Glomerular endothelial cell (primary cell): Measurements from ENCODE around the gene SCN11A. TPM values are rescaled to one million over a fixed set of nuclear protein-coding genes. Genes with fewer than 3 reads are reported as not detected.
"Not testable (repeated sequence)": the region's sequence is repeated elsewhere in the genome, so short reads cannot be mapped to it uniquely, and the experiment has no call there.

Source experiments
- DNase-seq: peaks from one replicate; pipeline ENCODE4 v3.0.0-alpha.2; 2011; ENCODE audit warnings: low read depth, low spot score; ENCODE audit errors: extremely low read depth
- total RNA-seq: library from RNA; depleted of rRNA; stranded (reverse); fragments of >200 nt; gene quantifications from 2 replicates; pipeline ENCODE4 v1.2.3, GENCODE V29; 2015

The SCN11A gene
- total RNA-seq, 1 donor from 2014 or later, result 0.23 TPM

GRCh38 chr3:39067286-39067685 is 15.5 kb upstream of the SCN11A start:
- DNase-seq, result no peak

GRCh38 chr3:39065197-39065596 is 13.5 kb upstream of the SCN11A start:
- DNase-seq, result no peak

GRCh38 chr3:39064646-39065045 is 12.9 kb upstream of the SCN11A start:
- DNase-seq, result no peak

GRCh38 chr3:39063143-39063542 is 11.4 kb upstream of the SCN11A start:
- DNase-seq, result no peak

- no peak for DNase-seq
Observed at GRCh38 chr3:39062180-39062579, 10.4 kb upstream of the SCN11A start.

GRCh38 chr3:39061228-39061627 is 9.5 kb upstream of the SCN11A start:
- DNase-seq, result not testable (repeated sequence)

- DNase-seq, result no peak
Observed at GRCh38 chr3:39056151-39056550, 4.4 kb upstream of the SCN11A start.

GRCh38 chr3:39053696-39054095 is 2.0 kb upstream of the SCN11A start:
- DNase-seq, result no peak

GRCh38 chr3:39052583-39052982 is 839 bp upstream of the SCN11A start:
- DNase-seq, result no peak

GRCh38 chr3:39050029-39050428 is 1.7 kb downstream of the SCN11A start:
- DNase-seq, result no peak

- DNase-seq, result no peak
Observed at GRCh38 chr3:39038165-39038564, 13.6 kb downstream of the SCN11A start.

- DNase-seq, result no peak
Observed at GRCh38 chr3:39029556-39029955, 22.2 kb downstream of the SCN11A start.

GRCh38 chr3:39028546-39028945 is 23.2 kb downstream of the SCN11A start:
- no peak for DNase-seq

GRCh38 chr3:39025222-39025970 is 26.3 kb downstream of the SCN11A start:
- DNase-seq, result no peak

GRCh38 chr3:39024497-39024896 is 27.2 kb downstream of the SCN11A start:
- DNase-seq, result no peak

- no peak for DNase-seq
Observed at GRCh38 chr3:39022286-39022630, 29.5 kb downstream of the SCN11A start.

- no peak for DNase-seq
Observed at GRCh38 chr3:39021465-39022285, 30.1 kb downstream of the SCN11A start.

GRCh38 chr3:39021029-39021428 is 30.7 kb downstream of the SCN11A start:
- no peak for DNase-seq

- no peak for DNase-seq
Observed at GRCh38 chr3:39019299-39019698, 32.4 kb downstream of the SCN11A start.

GRCh38 chr3:39015418-39015817 is 36.3 kb downstream of the SCN11A start:
- no peak for DNase-seq

- DNase-seq, result no peak
Observed at GRCh38 chr3:39013921-39014509, 37.7 kb downstream of the SCN11A start.

- DNase-seq, result no peak
Observed at GRCh38 chr3:39013289-39013688, 38.5 kb downstream of the SCN11A start.
